Stimulated activated CD8-positive, alpha-beta memory T cell treated with anti-CD3 and anti-CD28 coated beads, Interleukin-15, amount 100 ng/mL, for 24 hours (primary cell): ENCODE data around the gene ICAM4.
"Not testable (repeated sequence)": the region's sequence is repeated elsewhere in the genome, so short reads cannot be mapped to it uniquely, and the experiment has no call there.

Experiments
- DNase-seq: peaks from one replicate; pipeline ENCODE4 v3.0.0-alpha.2; 2020; ENCODE audit warnings: low read depth

The ICAM4 gene

GRCh38 chr19:10269333-10270179 is 17.2 kb upstream of the ICAM4 start:
- DNase-seq, result peak; percentile 77

GRCh38 chr19:10270180-10270615 is 16.6 kb upstream of the ICAM4 start:
- DNase-seq, result no peak

DNA sequence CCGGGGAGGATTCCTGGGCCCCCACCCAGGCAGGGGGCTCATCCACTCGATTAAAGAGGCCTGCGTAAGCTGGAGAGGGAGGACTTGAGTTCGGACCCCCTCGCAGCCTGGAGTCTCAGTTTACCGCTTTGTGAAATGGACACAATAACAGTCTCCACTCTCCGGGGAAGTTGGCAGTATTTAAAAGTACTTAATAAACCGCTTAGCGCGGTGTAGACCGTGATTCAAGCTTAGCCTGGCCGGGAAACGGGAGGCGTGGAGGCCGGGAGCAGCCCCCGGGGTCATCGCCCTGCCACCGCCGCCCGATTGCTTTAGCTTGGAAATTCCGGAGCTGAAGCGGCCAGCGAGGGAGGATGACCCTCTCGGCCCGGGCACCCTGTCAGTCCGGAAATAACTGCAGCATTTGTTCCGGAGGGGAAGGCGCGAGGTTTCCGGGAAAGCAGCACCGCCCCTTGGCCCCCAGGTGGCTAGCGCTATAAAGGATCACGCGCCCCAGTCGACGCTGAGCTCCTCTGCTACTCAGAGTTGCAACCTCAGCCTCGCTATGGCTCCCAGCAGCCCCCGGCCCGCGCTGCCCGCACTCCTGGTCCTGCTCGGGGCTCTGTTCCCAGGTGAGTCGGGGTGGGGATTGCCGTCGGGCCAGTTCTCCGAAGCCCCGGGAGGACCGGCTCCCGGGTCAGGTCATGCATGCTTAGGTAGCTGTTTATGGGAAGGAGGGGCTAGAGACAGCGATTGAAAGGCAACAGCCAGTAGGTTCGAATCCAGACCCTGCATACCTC is 15.9 kb upstream of the ICAM4 start, which contains the start of gene ICAM1:
TSS of gene ICAM1 (plus strand) at position 505 of the 779 bp plus-strand sequence. CDS start at position 545, 40 bp downstream.
- no peak for DNase-seq

DNA sequence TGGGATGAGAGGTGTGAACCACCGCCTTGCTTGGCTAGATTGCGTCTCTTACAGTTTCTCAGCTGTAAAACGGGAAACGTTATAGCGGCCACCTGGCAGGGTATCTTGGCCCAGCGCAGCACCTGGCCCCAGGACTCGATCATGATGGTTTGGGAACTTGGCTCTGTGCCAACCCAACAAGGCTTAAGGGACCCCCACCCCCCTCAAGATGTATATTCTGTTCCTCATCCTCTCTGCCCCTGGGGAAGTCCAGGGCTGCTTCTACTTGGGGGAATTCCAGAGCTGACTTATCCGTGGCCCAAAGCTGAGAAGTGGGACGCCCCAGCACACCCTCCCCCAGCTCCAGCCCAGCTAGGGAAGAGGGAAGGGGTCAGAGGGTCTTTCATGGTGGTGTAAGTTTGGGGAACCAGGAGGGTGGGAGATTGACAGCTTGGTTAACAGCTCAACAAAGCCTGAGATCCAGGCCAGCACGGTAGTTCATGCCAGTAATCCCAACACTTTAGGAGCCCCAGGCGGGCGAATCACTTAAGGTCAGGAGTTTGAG is 15.1 kb upstream of the ICAM4 start:
- DNase-seq, result no peak

GRCh38 chr19:10274589-10274988 is 12.2 kb upstream of the ICAM4 start:
- DNase-seq, result no peak

DNA sequence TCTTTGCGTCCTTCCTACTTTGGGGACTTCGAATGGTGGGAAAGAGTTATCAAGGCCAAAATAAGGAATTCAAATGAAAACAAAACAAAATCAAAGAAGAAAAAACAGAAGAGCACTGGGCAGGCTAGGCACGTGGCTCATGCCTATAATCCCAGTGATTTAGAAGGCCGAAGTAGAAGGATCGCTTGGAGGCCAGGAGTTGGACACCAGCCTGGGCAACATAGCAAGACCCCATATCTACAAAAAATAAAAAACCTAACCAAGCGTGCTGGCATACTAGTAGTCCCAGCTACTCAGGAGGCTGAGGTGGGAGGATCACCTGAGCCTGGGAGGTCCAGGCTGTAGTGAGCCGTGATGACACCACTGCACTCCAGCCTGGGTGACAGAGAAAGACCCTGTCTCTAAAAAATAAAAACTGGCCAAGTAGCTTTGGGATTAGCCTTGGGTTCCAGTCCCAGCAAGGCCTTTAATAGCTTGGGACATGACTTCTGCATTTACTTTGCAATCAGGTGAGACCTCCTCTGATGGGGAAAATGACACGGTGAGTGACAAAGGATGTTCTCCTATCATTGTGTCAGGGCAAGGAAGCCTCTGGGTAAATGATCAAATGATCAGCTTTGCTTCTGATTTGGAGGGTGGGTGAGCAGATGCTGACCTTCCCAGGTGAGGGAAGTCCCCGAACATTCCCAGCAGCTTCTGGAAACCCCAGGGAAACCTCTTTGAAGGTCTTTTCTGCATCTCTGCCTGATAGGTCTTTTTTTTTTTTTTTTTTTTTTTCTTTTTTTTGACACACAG is 8.8 kb upstream of the ICAM4 start:
- no peak for DNase-seq

DNA sequence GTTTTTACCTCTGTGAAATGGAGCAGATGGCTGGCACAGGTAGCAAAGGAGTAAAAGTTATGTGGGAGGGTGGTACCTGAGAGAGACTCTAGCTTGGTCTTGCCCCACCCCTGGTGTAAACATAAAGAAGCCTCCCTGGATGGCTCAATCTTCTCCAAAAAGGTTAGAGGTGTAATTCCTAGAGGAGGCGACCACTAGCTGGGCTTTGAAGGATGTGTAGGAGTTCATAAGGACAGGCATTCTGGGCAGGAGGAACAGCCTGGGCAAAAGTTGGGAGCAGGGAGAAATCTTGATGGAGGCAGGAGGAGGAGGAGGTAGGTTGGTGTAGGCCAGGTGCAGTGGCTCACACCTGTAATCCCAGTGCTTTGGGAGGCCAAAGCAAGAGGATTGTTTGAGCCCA is 7.8 kb upstream of the ICAM4 start:
- DNase-seq, result no peak

- DNase-seq, result no peak
Observed at GRCh38 chr19:10279737-10280442, 6.9 kb upstream of the ICAM4 start.

DNA sequence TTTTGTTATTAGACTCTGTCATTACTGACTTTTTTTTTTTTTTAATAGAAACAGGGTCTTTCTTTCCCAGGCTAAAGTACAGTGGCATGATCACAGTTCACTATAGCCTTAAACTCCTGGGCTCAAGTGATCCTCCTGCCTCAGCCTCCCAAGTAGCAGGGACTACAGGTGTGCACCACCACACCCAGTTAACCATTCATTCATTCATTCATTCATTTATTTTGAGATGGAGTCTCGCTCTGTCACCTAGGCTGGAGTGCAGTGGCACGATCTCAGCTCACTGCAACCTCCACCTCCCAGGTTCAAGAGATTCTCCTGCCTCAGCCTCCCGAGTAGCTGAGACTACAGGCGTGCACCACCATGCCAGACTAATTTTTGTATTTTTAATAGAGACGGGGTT is 4.7 kb upstream of the ICAM4 start:
- DNase-seq, result not testable (repeated sequence)

DNA sequence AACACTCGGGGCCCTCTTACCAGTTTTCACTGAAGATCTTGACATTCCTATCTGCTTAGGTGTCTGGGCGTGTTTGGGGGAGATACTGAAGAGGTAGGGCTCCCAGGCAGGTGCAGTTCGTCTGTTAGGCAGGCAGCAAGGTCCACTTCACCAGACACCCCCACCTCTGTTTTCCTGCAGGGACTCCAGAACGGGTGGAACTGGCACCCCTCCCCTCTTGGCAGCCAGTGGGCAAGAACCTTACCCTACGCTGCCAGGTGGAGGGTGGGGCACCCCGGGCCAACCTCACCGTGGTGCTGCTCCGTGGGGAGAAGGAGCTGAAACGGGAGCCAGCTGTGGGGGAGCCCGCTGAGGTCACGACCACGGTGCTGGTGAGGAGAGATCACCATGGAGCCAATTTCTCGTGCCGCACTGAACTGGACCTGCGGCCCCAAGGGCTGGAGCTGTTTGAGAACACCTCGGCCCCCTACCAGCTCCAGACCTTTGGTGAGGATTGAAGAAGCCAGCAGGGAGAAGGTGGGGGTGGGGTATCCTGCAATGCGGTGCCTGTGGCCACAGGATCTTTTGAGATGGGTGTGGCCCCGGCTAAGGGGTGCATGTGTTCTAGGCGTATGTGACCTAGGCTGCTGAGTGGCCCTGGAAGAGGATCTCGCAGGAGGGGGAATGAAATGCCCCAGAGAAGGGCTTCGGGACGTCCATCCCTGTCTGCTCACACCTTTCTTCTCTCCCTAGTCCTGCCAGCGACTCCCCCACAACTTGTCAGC is 3.3 kb upstream of the ICAM4 start:
- DNase-seq, result no peak

DNA sequence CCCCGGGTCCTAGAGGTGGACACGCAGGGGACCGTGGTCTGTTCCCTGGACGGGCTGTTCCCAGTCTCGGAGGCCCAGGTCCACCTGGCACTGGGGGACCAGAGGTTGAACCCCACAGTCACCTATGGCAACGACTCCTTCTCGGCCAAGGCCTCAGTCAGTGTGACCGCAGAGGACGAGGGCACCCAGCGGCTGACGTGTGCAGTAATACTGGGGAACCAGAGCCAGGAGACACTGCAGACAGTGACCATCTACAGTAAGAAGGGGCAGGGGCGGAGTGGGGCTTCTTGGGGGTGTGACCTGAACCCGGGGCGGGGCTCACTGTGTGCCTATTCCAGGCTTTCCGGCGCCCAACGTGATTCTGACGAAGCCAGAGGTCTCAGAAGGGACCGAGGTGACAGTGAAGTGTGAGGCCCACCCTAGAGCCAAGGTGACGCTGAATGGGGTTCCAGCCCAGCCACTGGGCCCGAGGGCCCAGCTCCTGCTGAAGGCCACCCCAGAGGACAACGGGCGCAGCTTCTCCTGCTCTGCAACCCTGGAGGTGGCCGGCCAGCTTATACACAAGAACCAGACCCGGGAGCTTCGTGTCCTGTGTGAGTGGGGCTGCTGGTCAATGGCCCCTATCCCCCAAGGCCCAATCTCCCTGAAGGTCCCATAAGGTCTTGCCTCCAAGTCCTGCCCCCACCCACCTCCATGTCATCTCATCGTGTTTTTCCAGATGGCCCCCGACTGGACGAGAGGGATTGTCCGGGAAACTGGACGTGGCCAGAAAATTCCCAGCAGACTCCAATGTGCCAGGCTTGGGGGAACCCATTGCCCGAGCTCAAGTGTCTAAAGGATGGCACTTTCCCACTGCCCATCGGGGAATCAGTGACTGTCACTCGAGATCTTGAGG is 2.4 kb upstream of the ICAM4 start:
- DNase-seq, result no peak

GRCh38 chr19:10284960-10285278 is 1.8 kb upstream of the ICAM4 start:
- no peak for DNase-seq

DNA sequence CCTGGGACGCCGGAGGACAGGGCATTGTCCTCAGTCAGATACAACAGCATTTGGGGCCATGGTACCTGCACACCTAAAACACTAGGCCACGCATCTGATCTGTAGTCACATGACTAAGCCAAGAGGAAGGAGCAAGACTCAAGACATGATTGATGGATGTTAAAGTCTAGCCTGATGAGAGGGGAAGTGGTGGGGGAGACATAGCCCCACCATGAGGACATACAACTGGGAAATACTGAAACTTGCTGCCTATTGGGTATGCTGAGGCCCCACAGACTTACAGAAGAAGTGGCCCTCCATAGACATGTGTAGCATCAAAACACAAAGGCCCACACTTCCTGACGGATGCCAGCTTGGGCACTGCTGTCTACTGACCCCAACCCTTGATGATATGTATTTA is 1.4 kb upstream of the ICAM4 start:
- DNase-seq, result no peak

GRCh38 chr19:10288662-10289166 is 2.0 kb downstream of the ICAM4 start:
- DNase-seq, result no peak

DNA sequence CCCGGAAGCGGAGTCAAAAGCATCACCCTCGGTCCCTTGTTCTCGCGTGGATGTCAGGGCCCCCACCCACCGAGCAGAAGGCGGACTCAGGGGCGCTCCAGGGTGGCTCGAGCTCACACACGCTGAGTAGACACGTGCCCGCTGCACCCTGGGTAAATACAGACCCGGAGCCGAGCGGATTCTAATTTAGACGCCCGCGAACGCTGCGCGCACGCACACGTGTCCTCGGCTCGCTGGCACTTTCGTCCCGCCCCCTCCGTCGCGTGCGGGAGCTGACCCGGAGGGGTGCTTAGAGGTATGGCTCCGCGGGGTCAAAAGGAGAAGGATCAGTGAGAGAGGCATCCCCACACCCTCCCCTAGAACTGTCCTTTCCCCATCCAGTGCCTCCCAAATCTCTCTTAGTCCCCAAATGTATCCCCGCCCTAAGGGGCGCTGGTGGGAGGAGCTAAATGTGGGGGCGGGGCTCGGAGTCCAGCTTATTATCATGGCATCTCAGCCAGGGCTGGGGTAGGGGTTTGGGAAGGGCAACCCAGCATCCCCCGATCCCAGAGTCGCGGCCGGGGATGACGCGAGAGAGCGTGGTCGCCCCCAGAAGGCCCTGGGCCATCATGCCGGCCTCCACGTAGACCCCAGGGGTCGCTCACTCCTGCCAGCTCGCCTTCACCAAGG is 2.5 kb downstream of the ICAM4 start:
- no peak for DNase-seq

- DNase-seq, result no peak
Observed at GRCh38 chr19:10289836-10290356, 3.1 kb downstream of the ICAM4 start, which contains the start of gene ICAM5. Gene ICAM5, plus strand, starts transcription at chr19:10289952. Its CDS starts 92 bp downstream, at chr19:10290044.

DNA sequence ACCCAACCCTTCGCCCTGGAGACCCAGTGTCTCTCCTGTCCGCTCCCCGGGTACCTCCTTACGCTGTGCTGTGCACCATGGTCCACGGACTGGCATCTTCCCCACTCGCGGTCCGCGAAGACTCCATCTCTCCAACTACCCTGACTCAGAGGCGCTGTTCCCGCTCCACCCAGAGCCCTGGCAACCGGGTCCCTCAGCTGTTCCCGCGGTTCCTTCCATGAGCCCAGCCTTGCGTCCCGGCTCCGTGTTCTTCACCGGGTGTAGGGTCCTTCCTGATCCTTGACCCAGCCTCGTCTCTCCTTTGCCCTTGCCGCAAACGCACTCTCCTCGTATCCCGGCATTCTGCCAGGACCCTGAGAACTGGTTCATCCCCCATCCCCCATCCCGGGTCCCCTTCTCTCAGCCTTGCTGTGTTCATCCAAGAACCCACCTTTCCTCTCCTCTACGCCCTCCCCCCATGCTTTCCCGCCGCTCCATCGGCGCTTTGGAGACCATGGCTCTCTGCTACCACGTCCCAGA is 3.7 kb downstream of the ICAM4 start:
- DNase-seq, result no peak

GRCh38 chr19:10290876-10291553 is 4.3 kb downstream of the ICAM4 start:
- DNase-seq, result no peak
